Measurements from ENCODE around the gene SORCS3.

GRCh38 chr10:104875561-104875960, 234.5 kb downstream of the SORCS3 start:
- TF ChIP-seq POLR2A (IDR thresholded peaks at IDR 0.05; ENCODE audit: low read depth, low read length), result no peak
- no peak for TF ChIP-seq RAD21 (IDR thresholded peaks at IDR 0.05; ENCODE audit: low read length)
- TF ChIP-seq CTCF (conservative IDR thresholded peaks at IDR 0.05; ENCODE audit: low read depth, low read length), result no peak
- no peak for TF ChIP-seq USF2 (IDR thresholded peaks at IDR 0.05; ENCODE audit: low read depth, low read length)
- no peak for TF ChIP-seq MAFK (IDR thresholded peaks at IDR 0.05; ENCODE audit: low read depth, low read length)
- TF ChIP-seq RCOR1 (IDR thresholded peaks at IDR 0.05; ENCODE audit: insufficient replicate concordance, low read length), result no peak
- TF ChIP-seq ELK1 (IDR thresholded peaks at IDR 0.05; ENCODE audit: borderline replicate concordance, low read depth, low read length), result no peak
- TF ChIP-seq CHD1 (IDR thresholded peaks at IDR 0.05; ENCODE audit: low read depth, low read length), result no peak
- no peak for TF ChIP-seq RFX5 (IDR thresholded peaks at IDR 0.05; ENCODE audit: low read depth, low read length)
- TF ChIP-seq FOS (IDR thresholded peaks at IDR 0.05; ENCODE audit: low read depth, low read length), result no peak

Data from IMR-90 (cell line).